BLaER1 (cell line): ENCODE data around the gene ITIH4.

Experiments used
- H3K27ac ChIP-seq: shearing (Covaris generic); formaldehyde crosslinking; 2 replicates; pipeline ENCODE4 v1.8.1; 2022
- H3K27me3 ChIP-seq: shearing (Covaris generic); formaldehyde crosslinking; 2 replicates; pipeline ENCODE4 v1.8.1; 2022
- H3K36me3 ChIP-seq: shearing (Covaris generic); formaldehyde crosslinking; 2 replicates; pipeline ENCODE4 v1.8.1; 2022
- H3K4me1 ChIP-seq: shearing (Covaris generic); formaldehyde crosslinking; 2 replicates; pipeline ENCODE4 v1.8.1; 2022
- H3K4me2 ChIP-seq: shearing (Covaris generic); formaldehyde crosslinking; 2 replicates; pipeline ENCODE4 v1.8.1; 2022
- H3K4me3 ChIP-seq: shearing (Covaris generic); formaldehyde crosslinking; 2 replicates; pipeline ENCODE4 v1.8.1; 2022
- H3K9ac ChIP-seq: shearing (Covaris generic); formaldehyde crosslinking; 2 replicates; pipeline ENCODE4 v1.8.1; 2022
- H3K9me3 ChIP-seq: shearing (Covaris generic); formaldehyde crosslinking; 2 replicates; pipeline ENCODE4 v1.8.1; 2022
- H4K20me1 ChIP-seq: shearing (Covaris generic); formaldehyde crosslinking; 2 replicates; pipeline ENCODE4 v1.8.1; 2022
- Cebpa-rat ChIP-seq: shearing (Covaris generic); IDR thresholded peaks from 2 replicates; pipeline ENCODE4 v1.8.1; 2022

Gene ITIH4

DNA sequence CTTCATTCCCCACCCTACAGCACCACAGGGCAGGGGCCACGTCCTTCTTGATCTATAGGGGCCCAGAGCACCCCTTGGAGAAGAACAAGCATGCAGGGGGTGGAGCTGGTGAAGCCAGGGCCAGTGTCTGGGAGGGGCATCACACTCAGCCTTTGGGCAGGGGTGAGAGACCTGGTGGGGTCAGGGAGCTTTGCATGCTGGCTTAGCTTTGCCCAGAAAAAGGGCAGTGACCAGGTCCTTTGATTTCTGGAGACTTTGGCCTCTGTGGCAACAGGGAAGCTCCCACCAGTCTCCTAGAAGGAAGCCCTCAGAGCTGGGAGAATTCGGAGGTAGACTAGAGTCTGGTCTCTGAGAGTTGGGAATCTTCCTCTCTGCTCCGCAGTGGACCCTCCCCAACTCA, 990 bp downstream of the ITIH4 start:
- no peaks in the 10 kb centered on the region for H3K36me3 ChIP-seq
- no peak overlapping the region for H3K4me3 ChIP-seq
- no peaks in the 10 kb centered on the region for H3K27me3 ChIP-seq
- H3K4me2 ChIP-seq, result no peak overlapping the region
- H3K9ac ChIP-seq, result no peak overlapping the region; the same call in 1 of the 2 replicates
- no peaks in the 10 kb centered on the region for H4K20me1 ChIP-seq
- H3K27ac ChIP-seq, result 0 out of 2 replicates have a peak overlapping the region, but pooled peaks have one; percentile 9
- H3K4me1 ChIP-seq, result peaks cover 43% of the 10 kb centered on the region
- no peaks in the 10 kb centered on the region for H3K9me3 ChIP-seq
- TF ChIP-seq Cebpa-rat, result no peak

DNA sequence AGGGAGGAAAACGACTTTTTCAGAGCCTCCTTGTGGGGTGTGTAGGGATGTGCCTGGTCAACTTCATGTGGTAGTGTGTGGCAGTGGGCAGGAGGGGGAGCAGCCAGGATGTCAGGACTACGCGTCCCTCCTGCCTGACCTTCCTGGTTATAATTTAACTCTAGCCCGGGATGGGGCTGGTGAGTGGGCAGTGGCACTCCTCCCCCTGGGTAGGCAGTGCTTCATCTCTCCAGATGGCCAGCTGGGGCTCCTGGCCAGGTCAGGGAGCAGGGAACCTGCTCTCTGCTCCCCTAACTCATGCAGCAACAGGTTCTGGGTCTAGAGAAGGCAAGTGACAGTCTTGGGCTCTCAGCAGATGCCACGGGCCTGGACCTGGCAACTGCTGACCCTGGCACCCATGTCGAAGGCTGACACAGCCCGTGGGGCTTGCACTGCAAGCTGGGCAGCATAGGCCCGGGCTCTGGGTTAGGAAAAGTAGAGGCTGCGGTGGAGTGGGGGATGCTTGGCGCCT, 2.6 kb downstream of the ITIH4 start:
- no peak overlapping the region for H3K9ac ChIP-seq
- 0 out of 2 replicates have a peak overlapping the region, but pooled peaks have one; percentile 38 for H3K27ac ChIP-seq
- TF ChIP-seq Cebpa-rat, result no peak
- no peaks in the 10 kb centered on the region for H3K27me3 ChIP-seq
- no peaks in the 10 kb centered on the region for H4K20me1 ChIP-seq
- H3K36me3 ChIP-seq, result peaks cover 11% of the 10 kb centered on the region; the same call in 1 of the 2 replicates
- H3K4me2 ChIP-seq, result no peak overlapping the region
- H3K4me1 ChIP-seq, result peaks cover 27% of the 10 kb centered on the region
- H3K4me3 ChIP-seq, result no peak overlapping the region
- H3K9me3 ChIP-seq, result no peaks in the 10 kb centered on the region

GRCh38 chr3:52827441-52827840, 3.0 kb downstream of the ITIH4 start:
- Histone ChIP-seq H3K4me3 (no peak overlapping the region), H3K9me3 (no peaks in the 10 kb centered on the region), H3K36me3 (peaks cover 11% of the 10 kb centered on the region; the same call in 1 of the 2 replicates), H3K27ac (0 out of 2 replicates have a peak overlapping the region, but pooled peaks have one; percentile 38), H3K4me2 (no peak overlapping the region), H3K4me1 (peaks cover 22% of the 10 kb centered on the region), H3K27me3 (no peaks in the 10 kb centered on the region), H4K20me1 (no peaks in the 10 kb centered on the region), H3K9ac (no peak overlapping the region)
- TF ChIP-seq Cebpa-rat, result no peak

- H3K9me3 ChIP-seq, result no peaks in the 10 kb centered on the region
- H4K20me1 ChIP-seq, result no peaks in the 10 kb centered on the region
- H3K4me3 ChIP-seq, result no peak overlapping the region
Observed at GRCh38 chr3:52824037-52824436, 6.4 kb downstream of the ITIH4 start.

DNA sequence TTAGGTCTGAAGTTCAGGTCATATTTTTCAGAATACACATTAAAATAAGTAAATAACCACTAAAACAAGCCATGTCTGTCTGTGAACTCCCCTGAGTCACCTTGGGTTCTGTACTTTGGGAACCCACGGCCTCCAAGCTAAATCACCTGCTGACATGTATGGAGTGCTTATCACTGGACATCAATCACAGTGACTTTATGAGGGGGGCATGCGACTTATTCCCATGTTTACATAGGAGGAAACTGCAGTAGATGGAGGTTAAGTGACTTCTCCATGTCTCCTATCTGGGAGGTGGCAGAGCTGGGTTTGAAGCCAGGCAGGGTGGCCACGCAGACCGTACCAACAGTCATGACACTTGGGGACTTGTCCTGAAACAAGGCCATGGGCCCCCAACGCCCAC, 8.1 kb downstream of the ITIH4 start:
- H3K4me1 ChIP-seq, result peaks cover 37% of the 10 kb centered on the region
- no peak for TF ChIP-seq Cebpa-rat
- no peak overlapping the region for H3K9ac ChIP-seq
- H3K27ac ChIP-seq, result no peak overlapping the region
- H3K36me3 ChIP-seq, result peaks cover 11% of the 10 kb centered on the region; the same call in 1 of the 2 replicates
- no peak overlapping the region for H3K4me3 ChIP-seq
- no peaks in the 10 kb centered on the region for H3K27me3 ChIP-seq
- H3K4me2 ChIP-seq, result no peak overlapping the region
- no peaks in the 10 kb centered on the region for H3K9me3 ChIP-seq
- H4K20me1 ChIP-seq, result no peaks in the 10 kb centered on the region

More at GRCh38 chr3:52824037-52824436, 6.4 kb downstream of the ITIH4 start:
- TF ChIP-seq Cebpa-rat, result no peak
- Histone ChIP-seq H3K36me3 (peaks cover 11% of the 10 kb centered on the region; the same call in 1 of the 2 replicates), H3K27ac (no peak overlapping the region), H3K4me2 (no peak overlapping the region), H3K9ac (no peak overlapping the region), H3K27me3 (no peaks in the 10 kb centered on the region), H3K4me1 (peaks cover 21% of the 10 kb centered on the region)

DNA sequence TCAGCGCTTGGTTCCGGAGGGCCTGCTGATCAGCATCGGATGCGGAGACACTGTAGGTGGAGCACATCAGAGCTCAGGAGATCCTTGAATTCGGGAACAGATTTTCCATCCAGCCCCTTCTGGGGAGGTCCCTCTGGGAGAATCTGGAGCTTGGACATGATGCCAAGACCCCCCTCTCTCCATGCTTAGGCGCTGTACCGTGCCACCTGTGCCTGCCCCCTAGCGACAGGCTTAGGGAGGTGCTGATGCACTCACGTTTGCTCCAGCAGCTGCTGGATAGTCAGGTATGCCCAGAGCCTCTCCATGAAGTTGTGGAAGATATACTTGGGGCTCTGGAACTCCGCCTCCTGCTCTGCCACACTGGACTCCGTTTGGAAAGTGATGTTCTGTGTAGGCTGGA, 9.7 kb downstream of the ITIH4 start:
- Histone ChIP-seq H3K4me1 (peaks cover 46% of the 10 kb centered on the region), H4K20me1 (no peaks in the 10 kb centered on the region), H3K27ac (peak overlapping the region; percentile 75), H3K36me3 (peaks cover 11% of the 10 kb centered on the region; the same call in 1 of the 2 replicates), H3K4me3 (no peak overlapping the region), H3K27me3 (no peaks in the 10 kb centered on the region), H3K4me2 (no peak overlapping the region), H3K9me3 (no peaks in the 10 kb centered on the region), H3K9ac (no peak overlapping the region)
- no peak for TF ChIP-seq Cebpa-rat

DNA sequence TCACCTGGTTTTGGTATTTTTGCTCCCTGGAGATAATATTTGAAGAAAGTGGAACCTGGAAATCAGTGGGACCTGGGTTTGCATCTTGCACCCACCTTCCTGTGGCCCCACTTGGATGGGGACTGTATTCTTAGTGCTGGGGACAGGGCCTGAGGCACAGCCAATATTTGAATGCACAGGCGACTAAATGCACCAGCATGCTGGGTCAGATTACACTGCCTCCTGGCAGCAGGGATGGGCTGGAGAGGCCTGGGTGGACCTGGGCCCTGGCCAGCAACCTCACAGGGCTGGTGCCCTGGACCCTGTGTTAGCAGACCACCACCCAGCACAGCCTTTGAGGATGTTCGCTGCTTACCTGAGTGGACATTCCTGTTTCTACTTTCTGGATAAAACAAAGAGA, 10.5 kb downstream of the ITIH4 start:
- Histone ChIP-seq H3K9ac (peak overlapping the region; percentile 35; the same call in 1 of the 2 replicates), H3K4me3 (no peak overlapping the region), H3K4me2 (no peak overlapping the region)

DNA sequence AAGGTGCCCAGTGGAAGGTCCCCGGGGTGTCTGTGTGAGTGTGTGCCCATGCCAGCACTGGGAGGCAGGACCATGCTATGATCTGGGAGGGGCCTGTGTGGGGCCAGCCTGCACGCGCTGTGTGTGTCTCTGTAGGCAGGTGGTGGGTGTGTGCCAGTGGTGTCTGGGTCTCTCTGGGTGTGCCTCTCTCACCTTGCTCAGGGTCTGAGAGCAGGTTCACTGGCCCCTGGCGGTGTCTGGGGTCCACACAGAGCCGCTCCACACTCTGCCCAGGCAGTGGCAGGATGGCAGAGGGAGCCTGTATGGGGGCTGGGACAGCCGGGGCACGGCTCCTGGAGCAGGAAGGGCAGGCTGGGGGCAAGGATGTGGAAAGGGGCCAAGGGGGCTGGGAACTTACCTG, 12.6 kb downstream of the ITIH4 start:
- peak overlapping the region; percentile 46; the same call in 1 of the 2 replicates for H3K9ac ChIP-seq
- H3K27me3 ChIP-seq, result no peaks in the 10 kb centered on the region
- no peaks in the 10 kb centered on the region for H3K36me3 ChIP-seq
- H3K4me2 ChIP-seq, result peak overlapping the region; percentile 57
- H3K4me3 ChIP-seq, result no peak overlapping the region
- H3K9me3 ChIP-seq, result no peaks in the 10 kb centered on the region
- H4K20me1 ChIP-seq, result no peaks in the 10 kb centered on the region
- H3K27ac ChIP-seq, result peak overlapping the region; percentile 75
- peaks cover 74% of the 10 kb centered on the region for H3K4me1 ChIP-seq
- TF ChIP-seq Cebpa-rat, result no peak

More for the DNA sequence above, 10.5 kb downstream of the ITIH4 start:
- no peak for TF ChIP-seq Cebpa-rat
- H3K36me3 ChIP-seq, result peaks cover 11% of the 10 kb centered on the region; the same call in 1 of the 2 replicates
- H3K27me3 ChIP-seq, result no peaks in the 10 kb centered on the region
- peak overlapping the region; percentile 75 for H3K27ac ChIP-seq
- no peaks in the 10 kb centered on the region for H4K20me1 ChIP-seq
- H3K9me3 ChIP-seq, result no peaks in the 10 kb centered on the region
- H3K4me1 ChIP-seq, result peaks cover 54% of the 10 kb centered on the region

GRCh38 chr3:52817221-52817620, 13.3 kb downstream of the ITIH4 start:
- Histone ChIP-seq H3K9me3 (no peaks in the 10 kb centered on the region), H3K9ac (no peak overlapping the region), H3K27ac (peak overlapping the region; percentile 75; the same call in 1 of the 2 replicates), H3K27me3 (no peaks in the 10 kb centered on the region), H3K36me3 (no peaks in the 10 kb centered on the region), H4K20me1 (no peaks in the 10 kb centered on the region), H3K4me1 (peaks cover 81% of the 10 kb centered on the region), H3K4me3 (no peak overlapping the region), H3K4me2 (no peak overlapping the region)
- no peak for TF ChIP-seq Cebpa-rat

- peak overlapping the region; percentile 46; the same call in 1 of the 2 replicates for H3K27ac ChIP-seq
- H3K4me3 ChIP-seq, result no peak overlapping the region
- H3K36me3 ChIP-seq, result no peaks in the 10 kb centered on the region
- TF ChIP-seq Cebpa-rat, result no peak
- H4K20me1 ChIP-seq, result no peaks in the 10 kb centered on the region
- no peak overlapping the region for H3K4me2 ChIP-seq
- peaks cover 87% of the 10 kb centered on the region for H3K4me1 ChIP-seq
- H3K27me3 ChIP-seq, result no peaks in the 10 kb centered on the region
- H3K9ac ChIP-seq, result no peak overlapping the region
- no peaks in the 10 kb centered on the region for H3K9me3 ChIP-seq
Observed at GRCh38 chr3:52816654-52817053, 13.8 kb downstream of the ITIH4 start.
